GM12872 (cell line): ENCODE measurements around the gene CORO2A.

ENCODE experiments used
- TF ChIP-seq, protein P1 (sequence below): IDR thresholded peaks from 3 replicates; pipeline ENCODE4 v1.5.1; 2011; ENCODE audit warnings: low read depth, mild to moderate bottlenecking, low read length, moderate library complexity; ENCODE audit not compliant: insufficient read depth

The CORO2A gene

DNA sequence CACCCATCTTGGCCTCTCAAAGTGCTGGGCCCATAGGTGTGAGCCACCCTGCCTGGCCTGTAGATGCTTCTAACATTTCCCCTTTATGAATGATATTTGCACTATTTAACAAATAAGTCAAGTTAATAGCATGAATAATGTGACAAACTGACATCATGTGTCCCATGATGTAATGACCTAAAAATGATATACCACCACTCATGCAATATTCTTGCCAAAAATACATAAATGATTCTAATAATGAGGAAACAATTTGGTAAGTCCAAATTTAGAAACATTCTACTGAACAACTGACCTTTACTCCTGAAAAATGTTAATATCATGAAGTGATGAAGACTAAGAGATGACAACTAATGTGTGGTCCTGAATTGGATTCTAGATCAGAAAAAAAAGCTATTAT lies 39.9 kb downstream of the CORO2A start:
- TF ChIP-seq, protein P1, sequence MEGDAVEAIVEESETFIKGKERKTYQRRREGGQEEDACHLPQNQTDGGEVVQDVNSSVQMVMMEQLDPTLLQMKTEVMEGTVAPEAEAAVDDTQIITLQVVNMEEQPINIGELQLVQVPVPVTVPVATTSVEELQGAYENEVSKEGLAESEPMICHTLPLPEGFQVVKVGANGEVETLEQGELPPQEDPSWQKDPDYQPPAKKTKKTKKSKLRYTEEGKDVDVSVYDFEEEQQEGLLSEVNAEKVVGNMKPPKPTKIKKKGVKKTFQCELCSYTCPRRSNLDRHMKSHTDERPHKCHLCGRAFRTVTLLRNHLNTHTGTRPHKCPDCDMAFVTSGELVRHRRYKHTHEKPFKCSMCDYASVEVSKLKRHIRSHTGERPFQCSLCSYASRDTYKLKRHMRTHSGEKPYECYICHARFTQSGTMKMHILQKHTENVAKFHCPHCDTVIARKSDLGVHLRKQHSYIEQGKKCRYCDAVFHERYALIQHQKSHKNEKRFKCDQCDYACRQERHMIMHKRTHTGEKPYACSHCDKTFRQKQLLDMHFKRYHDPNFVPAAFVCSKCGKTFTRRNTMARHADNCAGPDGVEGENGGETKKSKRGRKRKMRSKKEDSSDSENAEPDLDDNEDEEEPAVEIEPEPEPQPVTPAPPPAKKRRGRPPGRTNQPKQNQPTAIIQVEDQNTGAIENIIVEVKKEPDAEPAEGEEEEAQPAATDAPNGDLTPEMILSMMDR: no peak

DNA sequence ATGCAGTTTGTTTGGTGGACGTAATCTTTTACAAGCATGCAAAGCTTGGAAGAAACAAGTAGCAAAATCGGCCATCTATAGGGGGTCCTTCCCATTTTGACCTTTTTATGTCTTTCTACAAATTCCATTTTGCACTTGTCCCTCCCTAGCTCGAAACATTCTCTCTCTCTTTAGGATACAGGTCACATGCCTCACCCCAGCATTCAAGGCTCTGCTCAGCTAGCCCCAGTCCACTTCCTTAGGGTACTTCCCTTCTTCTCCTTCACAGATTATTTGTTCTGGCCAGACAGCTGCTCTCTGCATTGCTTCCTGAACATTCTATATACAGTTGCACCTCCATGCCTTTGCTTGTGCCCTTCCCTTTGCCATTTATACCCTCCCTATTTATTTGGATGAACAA lies 41.7 kb downstream of the CORO2A start:
- TF ChIP-seq, protein P1: no peak

DNA sequence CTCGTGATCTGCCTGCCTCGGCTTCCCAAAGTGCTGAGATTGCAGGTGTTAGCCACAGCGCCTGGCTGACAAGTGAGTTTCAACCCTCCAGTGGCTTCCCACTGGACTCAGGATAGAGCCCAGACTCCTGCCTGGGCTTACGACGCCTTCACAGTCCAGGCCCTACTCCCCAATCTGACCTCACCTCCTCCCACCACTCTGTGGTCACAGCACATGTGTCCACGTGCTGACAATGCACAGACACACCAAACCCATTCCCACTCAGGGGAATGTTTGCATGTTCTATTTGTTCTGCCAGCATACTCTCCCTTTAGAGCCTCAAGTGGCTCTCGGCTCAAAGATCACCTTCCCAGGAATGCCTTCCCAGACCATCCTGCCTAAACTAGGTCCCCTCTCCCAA lies 42.3 kb downstream of the CORO2A start:
- TF ChIP-seq, protein P1: no peak

DNA sequence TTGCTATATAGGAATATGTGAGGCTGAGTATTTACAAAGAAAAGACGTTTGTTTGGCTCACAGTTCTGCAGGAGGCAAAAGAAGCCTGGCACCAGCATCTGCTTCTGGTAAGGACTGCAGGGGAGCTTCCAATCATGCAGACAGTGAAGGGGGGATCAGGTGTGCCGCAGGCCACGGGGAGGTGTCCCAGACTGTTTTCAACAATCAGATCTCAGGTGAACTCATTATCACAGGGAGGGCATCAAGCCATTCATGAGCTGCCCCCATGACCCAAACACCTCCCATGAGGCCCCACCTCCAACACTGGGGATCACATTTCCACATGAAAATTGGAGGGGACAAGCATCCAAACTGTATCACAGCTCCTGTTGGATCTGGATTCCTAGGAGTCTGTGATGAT lies 43.0 kb downstream of the CORO2A start:
- TF ChIP-seq, protein P1: no peak

DNA sequence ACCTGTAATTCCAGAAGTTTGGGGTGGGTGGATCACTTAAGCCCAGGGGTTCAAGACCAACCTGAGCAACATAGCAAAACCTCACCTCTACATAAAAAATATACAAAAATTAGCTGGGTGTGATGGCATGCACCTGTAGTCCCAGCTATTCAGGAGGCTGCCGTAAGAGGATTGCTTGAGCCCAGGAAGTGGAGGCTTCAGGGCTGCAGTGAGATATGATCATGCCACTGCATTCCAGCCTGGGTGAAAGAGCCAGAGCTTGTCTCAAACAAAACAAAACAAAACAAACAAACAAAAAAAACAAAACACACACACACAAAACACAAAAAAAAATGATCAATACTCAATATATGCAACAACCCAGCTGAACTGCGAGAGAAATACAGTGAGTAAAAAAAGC lies 44.0 kb downstream of the CORO2A start:
- TF ChIP-seq, protein P1: no peak

DNA sequence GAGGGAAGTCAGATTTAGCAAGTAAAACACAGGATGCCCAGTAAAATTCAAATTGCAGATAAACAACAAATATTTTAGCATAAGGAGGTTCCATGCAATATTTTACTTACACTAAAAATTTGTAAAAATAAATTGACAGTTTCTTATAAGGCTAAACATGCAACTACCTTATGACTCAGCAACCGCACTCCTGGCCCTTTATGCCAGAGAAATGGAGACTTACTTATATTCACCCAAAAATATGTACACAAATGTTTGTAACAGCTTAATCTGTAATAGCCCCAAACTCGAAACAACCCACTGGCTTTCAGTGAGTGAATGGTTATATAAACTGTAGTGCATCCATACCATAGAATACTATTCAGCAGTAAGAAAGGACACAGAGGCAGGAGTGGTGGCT lies 44.9 kb downstream of the CORO2A start:
- TF ChIP-seq, protein P1: no peak

DNA sequence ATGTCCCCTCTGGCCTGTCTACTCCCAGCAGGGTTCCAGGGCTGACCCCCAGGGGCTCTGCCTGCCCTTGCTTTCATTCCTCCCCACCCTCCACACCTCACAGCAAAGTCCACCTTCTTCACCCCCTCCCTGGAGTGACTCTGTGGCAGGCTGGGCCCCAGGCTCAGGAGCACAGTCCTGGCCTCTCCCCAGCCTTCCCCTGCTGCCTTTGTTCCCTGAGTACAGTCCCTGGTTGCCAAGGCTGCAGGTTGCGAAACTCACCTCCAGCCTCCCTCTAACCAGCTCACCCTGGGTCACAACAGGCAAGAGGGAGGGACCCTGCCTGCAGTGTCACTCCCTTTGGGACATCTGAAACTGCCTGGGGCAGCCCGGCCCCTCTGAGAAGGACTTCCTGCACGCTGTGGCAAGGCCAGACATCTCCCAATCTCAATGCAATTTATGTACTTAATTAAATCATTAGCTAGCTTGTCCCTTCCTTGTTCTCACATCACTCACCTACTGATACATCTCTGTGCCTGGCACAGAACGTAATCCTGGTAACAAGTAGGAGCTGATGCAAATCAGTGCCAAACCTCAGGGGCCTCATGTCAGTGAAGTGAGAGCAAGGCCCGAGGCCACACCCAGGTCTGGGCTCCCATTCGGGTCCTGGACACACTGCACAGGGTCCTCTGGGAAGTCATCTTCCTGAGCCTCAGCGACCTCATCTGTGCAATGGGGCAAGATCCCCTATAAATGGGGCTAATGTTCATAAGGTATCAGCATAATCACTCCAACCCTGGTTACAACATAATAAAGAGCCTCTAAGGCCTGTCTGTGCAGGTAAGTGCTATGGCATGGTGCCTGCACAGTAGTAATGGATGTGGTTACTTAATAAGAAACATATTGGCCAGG lies 46.1 kb downstream of the CORO2A start:
- TF ChIP-seq, protein P1: no peak
